Subcutaneous abdominal adipose tissue (tissue), 5 donors: ENCODE data around the gene ADM2.

Source experiments
- H3K27ac ChIP-seq: one replicate; pipeline ENCODE4 v1.7.0; 2013; ENCODE audit warnings: low read depth, mild to moderate bottlenecking, inconsistent platforms, low read length, moderate library complexity
- H3K27me3 ChIP-seq, 5 donors: one replicate each; pipeline ENCODE4 v1.7.0; 2013; ENCODE audit warnings: low read length in 5 of 5, inconsistent platforms in 1 of 5; ENCODE audit not compliant: control insufficient read depth in 5 of 5, insufficient read depth in 4 of 5
- H3K36me3 ChIP-seq, 5 donors: one replicate each; pipeline ENCODE4 v1.7.0; 2013; ENCODE audit warnings: low read length in 5 of 5; ENCODE audit not compliant: control insufficient read depth in 5 of 5, insufficient read depth in 5 of 5
- H3K4me1 ChIP-seq, 5 donors: one replicate each; pipeline ENCODE4 v1.7.0; 2013; ENCODE audit warnings: low read length in 5 of 5, mild to moderate bottlenecking in 3 of 5, moderate library complexity in 1 of 5; ENCODE audit not compliant: control insufficient read depth in 5 of 5, insufficient read depth in 5 of 5
- H3K4me3 ChIP-seq, 5 donors: one replicate each; pipeline ENCODE4 v1.7.0; 2013; ENCODE audit warnings: low read length in 5 of 5, low read depth in 1 of 5
- H3K9ac ChIP-seq, 5 donors: one replicate each; pipeline ENCODE4 v1.7.0; 2013; ENCODE audit warnings: low read length in 5 of 5, mild to moderate bottlenecking in 4 of 5, moderate library complexity in 3 of 5
- H3K9me3 ChIP-seq, 5 donors: one replicate each; pipeline ENCODE4 v1.7.0; 2013; ENCODE audit warnings: low read length in 5 of 5; ENCODE audit not compliant: control insufficient read depth in 5 of 5
- donor health status: healthy.
- donor health status: healthy.
- donor health status: healthy.
- donor health status: healthy.
- donor health status: healthy.

Gene ADM2

DNA sequence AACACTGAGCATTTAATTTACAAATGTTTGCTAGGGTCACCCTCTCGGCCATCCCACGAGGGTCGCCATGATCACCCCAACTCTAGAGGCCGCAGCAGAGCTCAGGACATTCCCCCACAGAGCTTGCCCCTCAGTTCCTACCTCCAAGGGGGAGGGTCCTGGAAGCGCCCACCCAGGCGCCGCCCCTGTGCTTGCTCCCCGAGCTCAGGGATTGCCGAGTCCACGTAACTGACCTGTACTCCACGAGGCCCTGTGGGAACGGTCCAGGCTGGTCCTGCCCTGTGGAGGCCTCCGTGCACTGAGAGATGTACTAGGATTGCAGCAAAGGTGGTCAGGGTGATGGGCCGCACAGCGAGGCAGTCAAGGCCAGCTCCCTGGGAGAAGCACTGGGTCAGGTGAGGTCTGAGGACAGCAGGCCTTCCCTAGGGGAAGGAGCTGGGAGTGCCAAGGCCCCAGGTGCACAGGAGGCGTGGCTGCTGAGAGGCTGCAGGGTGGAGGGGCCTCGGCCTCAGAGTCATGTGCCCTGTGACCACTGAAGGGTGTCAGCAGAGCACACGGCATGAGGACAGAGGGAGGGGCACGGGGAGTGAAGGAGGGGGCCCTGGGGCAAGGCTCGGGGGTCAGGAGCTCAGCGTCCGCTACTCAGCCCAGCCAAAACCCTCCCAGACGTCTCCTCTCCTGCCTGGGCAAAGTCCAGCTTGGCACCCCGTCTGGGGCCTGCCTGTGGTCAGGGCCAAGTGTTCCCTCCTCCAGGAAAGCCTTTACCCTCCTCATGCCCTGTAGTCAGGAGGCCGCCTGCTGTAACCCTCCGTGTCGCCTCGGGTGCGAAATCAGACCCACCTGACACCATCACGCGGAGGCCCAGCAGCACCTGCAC, 2.9 kb downstream of the ADM2 start:
- Histone ChIP-seq H3K4me1 (peaks cover 0 to 14% (median 8%) of the 10 kb centered on the region in 5 donors), H3K9ac (no peak overlapping the region), H3K36me3 (no peaks in the 10 kb centered on the region), H3K27ac (no peak overlapping the region), H3K27me3 (peaks cover 36 to 70% (median 44%) of the 10 kb centered on the region in 5 donors), H3K9me3 (no peaks in the 10 kb centered on the region), H3K4me3 (no peak overlapping the region)

DNA sequence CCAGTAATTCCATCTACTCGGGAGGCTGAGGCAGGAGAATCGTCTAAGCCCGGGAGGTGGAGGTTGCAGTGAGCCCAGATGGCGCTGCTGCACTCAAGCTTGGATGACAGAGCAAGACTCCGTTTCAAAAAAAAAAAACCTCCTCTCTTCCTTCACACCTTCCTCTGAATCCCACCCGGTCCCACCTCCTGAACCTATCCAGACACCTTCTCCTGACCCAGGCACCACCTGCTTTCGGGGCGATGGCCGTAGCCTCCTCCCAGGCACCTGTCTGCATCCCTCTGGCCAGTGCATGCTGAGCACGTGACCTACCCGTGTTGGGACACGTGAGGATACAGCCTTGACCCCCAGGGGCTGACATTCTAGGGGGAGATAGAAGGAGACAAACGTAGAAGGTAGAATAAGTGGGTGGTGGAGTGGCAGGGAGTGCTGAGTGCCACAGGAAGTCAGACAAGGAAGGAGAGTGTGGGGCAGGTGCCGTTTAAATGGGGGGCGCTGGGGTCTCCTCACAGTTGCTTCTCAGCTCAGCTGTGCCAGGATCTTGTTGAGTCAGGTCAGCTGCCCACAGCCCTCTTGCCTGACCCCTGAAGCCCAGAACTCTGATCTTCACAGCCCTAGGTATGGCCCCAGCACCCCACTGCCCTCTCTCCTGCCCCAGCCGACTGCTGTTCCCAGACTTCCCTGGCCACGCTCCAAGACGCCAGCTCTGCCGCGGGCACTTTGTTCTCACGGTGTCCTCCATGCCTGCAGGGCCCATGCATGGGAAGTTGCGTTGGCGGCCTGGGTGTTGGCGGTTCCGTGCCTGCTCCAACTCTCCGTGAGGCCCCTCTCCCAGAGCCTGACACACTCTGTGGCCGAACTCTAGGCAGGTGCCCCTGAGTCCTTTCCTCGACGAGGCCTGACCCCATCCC, 4.1 kb downstream of the ADM2 start:
- no peak overlapping the region for H3K9ac ChIP-seq
- no peaks in the 10 kb centered on the region for H3K36me3 ChIP-seq
- peaks cover 32 to 62% (median 39%) of the 10 kb centered on the region in 5 donors for H3K27me3 ChIP-seq
- no peaks in the 10 kb centered on the region for H3K9me3 ChIP-seq
- peaks cover 0 to 14% (median 8%) of the 10 kb centered on the region in 5 donors for H3K4me1 ChIP-seq
- H3K4me3 ChIP-seq, result no peak overlapping the region
- no peak overlapping the region for H3K27ac ChIP-seq

DNA sequence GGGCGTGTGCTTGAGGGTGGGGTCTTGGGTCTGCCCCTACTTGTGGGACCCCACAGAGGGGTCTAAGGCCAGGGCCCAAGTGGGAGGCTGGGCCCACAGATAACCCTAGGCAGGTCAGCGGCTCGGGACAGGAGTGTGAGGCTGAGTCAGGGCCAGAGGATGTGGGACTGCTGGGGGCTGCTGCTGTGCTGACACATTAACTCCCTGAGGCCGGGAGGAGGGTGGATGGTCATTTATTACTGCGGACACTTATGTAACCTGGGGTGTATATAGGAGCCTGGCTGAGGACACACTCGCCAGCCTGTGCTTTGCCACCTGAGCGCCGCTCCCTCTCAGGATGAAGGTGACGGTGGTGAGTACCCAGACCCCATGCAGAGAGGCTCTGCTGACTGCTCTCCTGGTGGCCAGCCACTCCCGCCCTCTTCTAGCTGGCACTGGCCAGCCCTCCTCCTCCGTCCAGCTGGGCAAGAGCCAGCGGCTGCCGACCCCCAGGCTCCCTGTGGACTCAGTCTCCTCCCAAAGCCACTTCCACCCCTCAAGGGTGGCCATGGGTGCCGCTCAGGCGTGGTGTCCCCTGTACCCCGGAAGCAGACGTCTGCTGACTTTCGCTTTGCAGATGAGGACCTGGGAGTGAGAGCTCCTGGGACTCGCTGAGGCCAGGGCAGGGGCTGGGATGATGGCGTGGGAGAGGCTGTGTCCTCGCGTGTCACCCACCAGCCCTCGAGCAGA, 5.4 kb downstream of the ADM2 start, which contains the start of gene MIOX:
MIOX (plus strand) TSS at position 299 of the 729 bp plus-strand sequence; CDS start at position 338, 39 bp downstream.
- Histone ChIP-seq H3K36me3 (no peaks in the 10 kb centered on the region), H3K27me3 (peaks cover 30 to 55% (median 33%) of the 10 kb centered on the region in 5 donors), H3K4me1 (peaks cover 0 to 7% (median 5%) of the 10 kb centered on the region in 5 donors), H3K9me3 (no peaks in the 10 kb centered on the region), H3K9ac (no peak within 1 kb of the TSS), H3K4me3 (no peak within 1 kb of the TSS), H3K27ac (no peak within 1 kb of the TSS)

GRCh38 chr22:50487290-50488005, 6.1 kb downstream of the ADM2 start:
- no peak overlapping the region for H3K27ac ChIP-seq
- H3K9me3 ChIP-seq, result no peaks in the 10 kb centered on the region
- H3K27me3 ChIP-seq, result peaks cover 24 to 47% (median 26%) of the 10 kb centered on the region in 5 donors
- no peak overlapping the region for H3K9ac ChIP-seq
- H3K4me3 ChIP-seq, result no peak overlapping the region
- H3K4me1 ChIP-seq, result no peaks in the 10 kb centered on the region
- no peaks in the 10 kb centered on the region for H3K36me3 ChIP-seq

DNA sequence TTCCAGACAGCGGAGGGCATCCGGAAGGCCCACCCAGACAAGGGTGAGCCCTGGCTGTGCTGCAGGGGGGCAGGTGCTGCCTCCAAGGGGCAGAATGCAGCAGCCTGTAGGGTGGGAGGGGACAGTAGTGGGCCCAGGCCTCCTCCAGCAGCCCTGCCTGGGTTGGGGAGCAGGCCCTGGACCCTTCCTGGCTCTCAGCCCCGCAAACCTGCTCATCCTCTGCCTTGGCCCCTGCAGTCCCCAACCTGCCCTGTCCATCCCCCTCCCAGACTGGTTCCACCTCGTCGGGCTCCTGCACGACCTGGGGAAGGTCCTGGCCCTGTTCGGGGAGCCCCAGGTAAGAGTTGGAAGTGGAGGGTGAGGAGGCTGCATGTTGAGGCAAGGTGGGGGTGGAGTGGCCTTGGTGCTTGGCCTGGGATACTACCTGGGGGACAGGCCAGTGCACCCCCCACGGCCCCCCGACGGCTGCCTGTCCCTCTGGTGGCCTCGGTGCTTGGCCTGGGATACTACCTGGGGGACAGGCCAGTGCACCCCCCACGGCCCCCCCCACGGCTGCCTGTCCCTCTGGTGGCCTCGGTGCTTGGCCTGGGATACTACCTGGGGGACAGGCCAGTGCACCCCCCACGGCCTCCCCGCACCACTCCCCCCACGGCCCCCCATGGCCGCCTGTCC, 6.8 kb downstream of the ADM2 start:
- Histone ChIP-seq H3K36me3 (no peaks in the 10 kb centered on the region), H3K9me3 (no peaks in the 10 kb centered on the region), H3K4me3 (no peak overlapping the region), H3K9ac (no peak overlapping the region), H3K27me3 (peaks cover 17 to 41% (median 21%) of the 10 kb centered on the region in 5 donors), H3K27ac (no peak overlapping the region), H3K4me1 (no peaks in the 10 kb centered on the region)

DNA sequence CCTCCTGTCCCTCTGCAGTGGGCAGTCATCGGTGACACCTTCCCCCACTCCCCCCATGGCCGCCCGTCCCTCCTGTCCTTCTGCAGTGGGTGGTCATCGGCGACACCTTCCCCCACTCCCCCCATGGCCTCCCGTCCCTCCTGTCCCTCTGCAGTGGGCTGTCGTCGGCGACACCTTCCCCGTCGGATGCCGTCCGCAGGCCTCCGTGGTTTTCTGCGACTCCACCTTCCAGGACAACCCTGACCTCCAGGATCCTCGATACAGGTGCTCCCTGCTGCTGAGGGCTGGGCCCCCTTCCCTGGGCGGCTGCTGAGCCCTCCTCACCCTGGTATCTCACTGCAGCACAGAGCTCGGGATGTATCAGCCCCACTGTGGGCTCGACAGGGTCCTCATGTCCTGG, 7.5 kb downstream of the ADM2 start:
- Histone ChIP-seq H3K4me3 (no peak overlapping the region), H3K9ac (no peak overlapping the region), H3K4me1 (no peaks in the 10 kb centered on the region), H3K27ac (no peak overlapping the region), H3K36me3 (no peaks in the 10 kb centered on the region), H3K27me3 (peaks cover 10 to 34% (median 17%) of the 10 kb centered on the region in 5 donors), H3K9me3 (no peaks in the 10 kb centered on the region)

DNA sequence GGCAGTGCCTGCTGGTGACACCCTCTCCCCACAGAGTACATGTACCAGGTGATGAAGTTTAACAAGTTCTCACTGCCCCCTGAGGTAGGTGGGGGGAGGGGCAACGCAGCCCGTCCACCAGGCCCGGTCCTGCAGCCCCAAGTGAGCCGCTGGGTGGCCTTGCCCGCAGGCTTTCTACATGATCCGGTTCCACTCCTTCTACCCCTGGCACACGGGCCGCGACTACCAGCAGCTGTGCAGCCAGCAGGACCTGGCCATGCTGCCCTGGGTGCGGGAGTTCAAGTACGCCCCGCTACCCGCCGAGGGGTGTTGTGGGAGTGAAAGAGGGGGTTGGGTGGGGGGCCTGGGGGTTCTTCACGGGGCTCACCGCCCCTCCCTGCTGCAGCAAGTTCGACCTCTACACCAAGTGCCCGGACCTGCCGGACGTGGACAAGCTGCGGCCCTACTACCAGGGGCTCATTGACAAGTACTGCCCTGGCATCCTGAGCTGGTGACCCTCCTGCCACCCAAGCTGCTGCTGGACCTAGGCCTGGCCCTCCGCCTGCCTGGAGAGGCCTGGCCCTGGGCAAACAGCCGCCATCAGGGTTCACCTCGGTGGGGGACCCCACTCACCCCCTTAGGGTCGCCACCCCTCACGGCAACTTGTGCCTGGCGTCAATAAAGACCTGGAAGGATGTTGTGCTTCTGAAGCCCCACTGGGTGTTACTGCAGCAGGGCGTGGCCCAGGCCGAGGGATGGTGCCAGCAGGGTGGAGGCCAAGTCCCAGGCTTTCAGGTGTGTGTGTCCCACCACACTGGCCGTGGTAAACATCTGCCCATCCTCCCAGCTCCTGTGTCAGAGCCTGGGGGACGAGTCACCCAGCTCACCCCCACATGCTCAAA, 8.3 kb downstream of the ADM2 start:
- no peak overlapping the region for H3K9ac ChIP-seq
- no peak overlapping the region for H3K4me3 ChIP-seq
- H3K4me1 ChIP-seq, result no peaks in the 10 kb centered on the region
- H3K27me3 ChIP-seq, result peaks cover 9 to 29% (median 11%) of the 10 kb centered on the region in 5 donors
- no peaks in the 10 kb centered on the region for H3K9me3 ChIP-seq
- no peaks in the 10 kb centered on the region for H3K36me3 ChIP-seq
- no peak overlapping the region for H3K27ac ChIP-seq

DNA sequence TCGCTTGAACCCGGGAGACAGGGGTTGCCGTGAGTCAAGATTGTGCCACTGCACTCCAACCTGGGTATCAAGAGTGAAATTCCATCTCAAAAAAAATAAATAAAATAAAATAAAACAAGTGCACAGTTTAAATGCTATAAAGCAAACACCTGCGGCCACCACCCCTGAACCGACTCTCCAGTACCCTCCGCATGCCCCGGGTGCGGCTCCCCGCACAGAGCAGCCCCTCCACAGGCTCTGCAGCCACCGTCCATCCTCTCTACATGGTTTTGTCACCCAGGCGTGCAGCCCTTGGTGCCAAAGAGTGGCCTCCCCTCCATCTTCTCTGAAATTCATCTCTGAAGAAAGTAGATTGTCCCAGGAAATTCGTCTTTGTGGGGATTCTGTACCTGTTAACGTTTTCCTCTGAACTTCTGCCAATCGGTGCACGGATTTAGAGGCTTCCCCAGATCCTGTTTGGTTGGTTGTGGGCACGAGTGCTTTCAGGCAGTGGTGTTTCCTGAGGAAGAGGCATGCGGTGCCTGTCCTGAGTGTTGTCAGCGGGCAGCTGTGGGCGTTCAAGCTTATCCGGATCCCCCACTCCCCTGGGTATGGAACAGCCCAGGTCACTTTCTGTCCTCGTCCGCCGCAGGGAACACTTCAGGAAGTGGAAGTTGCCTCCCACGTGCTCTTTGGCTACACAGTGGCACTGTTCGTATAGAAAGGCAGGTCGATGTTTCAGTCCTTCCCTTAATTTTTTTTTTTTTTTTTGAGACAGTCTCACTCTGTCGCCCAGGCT, 9.4 kb downstream of the ADM2 start:
- Histone ChIP-seq H3K27ac (no peak overlapping the region), H3K9me3 (no peaks in the 10 kb centered on the region), H3K4me1 (no peaks in the 10 kb centered on the region), H3K9ac (no peak overlapping the region), H3K36me3 (no peaks in the 10 kb centered on the region), H3K4me3 (no peak overlapping the region), H3K27me3 (peaks cover 9 to 22% (median 11%) of the 10 kb centered on the region in 5 donors)
